ENCODE results near the gene ADCY5.
A peak's percentile ranks its signal among the peaks of the same experiment; 100 is the strongest.

ADCY5 gene

DNA sequence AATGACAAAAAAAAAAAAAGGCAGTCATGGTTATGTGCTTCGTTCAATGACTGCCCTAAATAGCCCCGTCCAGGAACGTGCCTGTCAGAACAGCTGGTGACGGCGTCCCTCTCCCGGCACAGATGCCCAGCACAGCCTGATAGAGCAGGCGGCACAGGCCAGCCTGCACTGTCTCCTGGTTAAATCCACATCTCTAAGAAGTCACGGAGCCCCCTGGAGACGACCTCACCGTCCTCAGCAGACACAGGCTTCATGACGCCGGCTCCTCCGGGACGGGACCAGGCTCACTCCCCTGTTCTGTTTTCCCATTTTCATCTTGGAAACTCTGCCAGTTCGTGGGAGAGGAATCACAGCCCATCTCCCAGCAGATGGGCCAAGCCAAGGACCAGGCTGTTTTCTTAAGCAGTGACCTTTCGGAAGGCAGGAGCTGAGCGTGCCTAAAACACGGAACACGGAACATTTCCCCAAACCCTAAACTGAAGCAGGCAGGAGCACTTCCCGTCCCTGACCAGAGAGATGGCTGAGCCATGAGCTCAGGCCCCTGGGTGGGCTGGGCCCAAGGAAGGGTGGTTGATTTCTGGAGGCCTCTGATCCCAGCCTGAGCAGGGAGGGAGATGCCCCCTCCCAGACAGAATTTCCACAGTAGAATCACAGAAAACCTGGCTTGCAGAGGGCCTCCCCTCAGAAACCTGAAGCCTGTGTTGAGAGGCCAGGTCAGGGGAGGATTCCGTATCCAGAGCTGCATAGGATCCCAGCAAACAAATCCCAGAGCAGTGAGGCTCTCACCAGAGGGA lies 35.9 kb downstream of the ADCY5 start:
- H3K4me3 Mint-ChIP-seq, result peak overlapping the region; percentile 65
- H3K36me3 Mint-ChIP-seq (ENCODE audit: low read depth), result no peaks in the 10 kb centered on the region
- peaks cover 16% of the 10 kb centered on the region for H3K27me3 Mint-ChIP-seq (ENCODE audit: low read depth, poor library complexity)
- TF ChIP-seq CTCF (IDR thresholded peaks at IDR 0.05), result no peak
- H3K4me1 Mint-ChIP-seq, result peaks cover 90% of the 10 kb centered on the region
- H3K9me3 Mint-ChIP-seq, result no peaks in the 10 kb centered on the region
- peak overlapping the region; percentile 98 for H3K27ac Mint-ChIP-seq
- DNase-seq, result peak; percentile 37

DNA sequence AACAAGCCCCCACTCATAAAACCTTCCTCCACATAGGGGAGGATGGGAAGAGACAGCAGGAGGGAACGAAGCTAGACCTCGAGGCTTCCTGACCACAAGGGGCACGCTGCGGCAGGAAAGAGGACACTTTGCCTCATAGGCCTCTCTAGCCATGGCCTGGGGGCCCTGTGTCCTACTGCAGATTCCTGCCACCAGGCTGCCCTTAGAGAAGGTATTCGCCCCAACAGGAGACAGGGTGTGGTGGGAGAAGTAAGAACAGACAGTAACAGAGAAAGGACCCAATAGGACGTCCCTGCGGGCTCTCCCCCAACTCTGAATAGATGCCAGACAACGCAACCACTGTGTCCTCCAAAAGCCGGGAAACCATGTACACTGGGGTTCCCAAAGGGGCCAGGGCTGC lies 36.8 kb downstream of the ADCY5 start:
- H3K4me1 Mint-ChIP-seq, result peaks cover 94% of the 10 kb centered on the region
- no peak for TF ChIP-seq CTCF (IDR thresholded peaks at IDR 0.05)
- no peaks in the 10 kb centered on the region for H3K9me3 Mint-ChIP-seq
- no peak for DNase-seq
- no peaks in the 10 kb centered on the region for H3K36me3 Mint-ChIP-seq (ENCODE audit: low read depth)
- no peak overlapping the region for H3K27ac Mint-ChIP-seq
- H3K4me3 Mint-ChIP-seq, result peak overlapping the region; percentile 77
- H3K27me3 Mint-ChIP-seq (ENCODE audit: low read depth, poor library complexity), result peaks cover 15% of the 10 kb centered on the region

DNA sequence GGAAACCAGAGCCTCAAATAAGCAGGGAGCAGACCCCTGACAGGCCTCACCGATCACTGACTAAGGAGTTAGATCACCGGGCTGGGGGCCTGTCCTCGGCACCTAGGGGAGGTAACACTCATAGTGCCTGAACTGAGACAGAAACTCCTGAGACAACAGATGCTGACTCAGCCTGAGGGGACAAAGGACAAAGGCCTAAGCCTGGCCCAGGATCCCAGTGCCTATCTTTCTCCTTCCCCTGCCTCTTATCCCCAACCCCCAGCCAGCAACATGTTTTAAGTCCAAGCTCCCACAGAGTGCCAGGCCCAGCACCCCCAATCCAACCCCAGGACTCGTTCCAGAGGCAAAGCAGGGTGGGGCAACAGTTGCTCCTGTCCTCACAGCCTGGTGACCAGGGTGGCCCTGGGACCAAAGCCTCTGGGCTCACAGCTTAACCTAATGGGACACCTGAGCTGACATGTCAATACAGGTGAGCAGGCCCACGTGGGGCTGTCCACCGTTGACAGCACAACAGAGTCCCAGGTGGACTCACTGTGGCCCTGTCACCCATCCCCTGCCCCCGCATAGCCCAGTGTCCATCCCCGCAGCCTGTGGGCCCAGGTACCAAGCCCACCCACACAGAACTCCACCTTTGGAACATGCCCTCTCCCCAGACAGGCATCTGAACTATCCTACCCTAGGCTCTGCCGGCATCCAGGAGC lies 37.4 kb downstream of the ADCY5 start:
- DNase-seq, result no peak
- Mint-ChIP-seq H3K27ac (peak overlapping the region; percentile 34), H3K27me3 (ENCODE audit: low read depth, poor library complexity) (peaks cover 12% of the 10 kb centered on the region), H3K4me1 (peaks cover 94% of the 10 kb centered on the region), H3K9me3 (no peaks in the 10 kb centered on the region), H3K36me3 (ENCODE audit: low read depth) (no peaks in the 10 kb centered on the region), H3K4me3 (peak overlapping the region; percentile 2)
- no peak for TF ChIP-seq CTCF (IDR thresholded peaks at IDR 0.05)

- Mint-ChIP-seq H3K4me3 (peak overlapping the region; percentile 27), H3K36me3 (ENCODE audit: low read depth) (no peaks in the 10 kb centered on the region), H3K4me1 (peaks cover 89% of the 10 kb centered on the region), H3K9me3 (no peaks in the 10 kb centered on the region), H3K27ac (peak overlapping the region; percentile 51), H3K27me3 (ENCODE audit: low read depth, poor library complexity) (peaks cover 12% of the 10 kb centered on the region)
- TF ChIP-seq CTCF (IDR thresholded peaks at IDR 0.05), result no peak
- no peak for DNase-seq
Measured at GRCh38 chr3:123410149-123410515, 38.8 kb downstream of the ADCY5 start.

DNA sequence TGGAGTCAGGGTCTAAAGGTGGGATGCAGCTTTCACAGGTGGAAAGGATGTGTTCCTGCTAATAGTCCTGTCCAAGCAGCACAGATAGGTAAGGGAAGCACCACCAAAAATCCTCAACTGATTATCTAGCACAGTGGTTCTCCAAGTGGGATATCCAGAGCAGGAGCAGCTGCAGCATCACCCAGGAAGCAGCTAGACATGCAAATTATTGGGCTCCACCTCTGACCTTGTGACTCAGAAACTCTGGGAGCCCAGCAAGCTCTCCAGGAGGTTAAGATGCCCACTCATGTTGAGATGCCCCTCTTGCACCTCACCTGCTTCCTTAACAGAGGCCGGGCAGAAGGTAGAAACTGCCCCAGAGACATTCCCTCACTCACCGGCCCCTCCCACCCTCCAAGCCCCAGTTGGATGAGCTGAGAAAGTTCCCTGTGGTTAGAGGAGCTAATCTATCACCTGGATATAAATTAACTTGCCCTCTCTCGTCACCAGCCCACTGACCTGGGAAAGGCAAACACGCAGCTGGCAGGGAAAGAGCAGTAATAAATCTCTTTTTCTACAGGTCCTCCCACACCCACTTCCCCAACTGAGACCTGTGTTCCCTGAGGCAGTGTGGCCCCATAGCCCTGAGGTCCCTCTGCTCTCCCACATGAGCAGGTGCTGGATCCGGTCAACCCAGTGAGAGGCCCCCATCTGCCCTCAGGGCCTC lies 39.3 kb downstream of the ADCY5 start:
- Mint-ChIP-seq H3K4me3 (no peak overlapping the region), H3K9me3 (no peaks in the 10 kb centered on the region), H3K27me3 (ENCODE audit: low read depth, poor library complexity) (peaks cover 12% of the 10 kb centered on the region), H3K36me3 (ENCODE audit: low read depth) (no peaks in the 10 kb centered on the region), H3K4me1 (peaks cover 83% of the 10 kb centered on the region), H3K27ac (peak overlapping the region; percentile 51)
- DNase-seq, result peak; percentile 55
- TF ChIP-seq CTCF (IDR thresholded peaks at IDR 0.05), result no peak
